GM10248 (cell line): ENCODE data around the gene DGKA.
"Not testable (repeated sequence)": the region's sequence is repeated elsewhere in the genome, so short reads cannot be mapped to it uniquely, and the experiment has no call there.

Experiments used
- CTCF ChIA-PET: fragments of 300-600 bp; sonication (Branson Sonifier 250); formaldehyde crosslinking; extraction: SDS; loops from one replicate; lab custom pipeline; 2021; ENCODE audit warnings: antibody characterized with exemption; lab: Yijun Ruan, JAX
- POLR2A ChIA-PET: fragments of 350-650 bp; sonication (Branson Sonifier 250); formaldehyde crosslinking; extraction: SDS; loops from one replicate; lab custom pipeline; 2020; ENCODE audit warnings: antibody characterized with exemption; lab: Yijun Ruan, JAX
- DNase-seq: peaks from one replicate; pipeline ENCODE4 v3.0.0; 2012; ENCODE audit errors: extremely low spot score
- TF ChIP-seq, protein P1 (sequence below): IDR thresholded peaks from 2 replicates; pipeline ENCODE4 v1.5.1; 2012; ENCODE audit warnings: mild to moderate bottlenecking, low read depth; ENCODE audit errors: extremely low read depth, missing control alignments, control extremely low read depth

The DGKA gene

GRCh38 chr12:55985341-55985740 is 54.4 kb downstream of the DGKA start:
- TF ChIP-seq, protein P1, sequence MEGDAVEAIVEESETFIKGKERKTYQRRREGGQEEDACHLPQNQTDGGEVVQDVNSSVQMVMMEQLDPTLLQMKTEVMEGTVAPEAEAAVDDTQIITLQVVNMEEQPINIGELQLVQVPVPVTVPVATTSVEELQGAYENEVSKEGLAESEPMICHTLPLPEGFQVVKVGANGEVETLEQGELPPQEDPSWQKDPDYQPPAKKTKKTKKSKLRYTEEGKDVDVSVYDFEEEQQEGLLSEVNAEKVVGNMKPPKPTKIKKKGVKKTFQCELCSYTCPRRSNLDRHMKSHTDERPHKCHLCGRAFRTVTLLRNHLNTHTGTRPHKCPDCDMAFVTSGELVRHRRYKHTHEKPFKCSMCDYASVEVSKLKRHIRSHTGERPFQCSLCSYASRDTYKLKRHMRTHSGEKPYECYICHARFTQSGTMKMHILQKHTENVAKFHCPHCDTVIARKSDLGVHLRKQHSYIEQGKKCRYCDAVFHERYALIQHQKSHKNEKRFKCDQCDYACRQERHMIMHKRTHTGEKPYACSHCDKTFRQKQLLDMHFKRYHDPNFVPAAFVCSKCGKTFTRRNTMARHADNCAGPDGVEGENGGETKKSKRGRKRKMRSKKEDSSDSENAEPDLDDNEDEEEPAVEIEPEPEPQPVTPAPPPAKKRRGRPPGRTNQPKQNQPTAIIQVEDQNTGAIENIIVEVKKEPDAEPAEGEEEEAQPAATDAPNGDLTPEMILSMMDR, result no peak
- ChIA-PET CTCF (interaction anchor here (1.0 to 9.1 kb wide), 8 partner anchors 9 to 168 kb away, joined by 3 to 140 read pairs (median 4); partner anchors contain the start of genes ORMDL2, SARNP and SUOX), POLR2A (interaction anchor here (1.6 kb wide), 1 partner anchor 12 kb away, joined by 5 read pairs; the partner anchor contains the start of gene SUOX)
- no peak for DNase-seq

DNA sequence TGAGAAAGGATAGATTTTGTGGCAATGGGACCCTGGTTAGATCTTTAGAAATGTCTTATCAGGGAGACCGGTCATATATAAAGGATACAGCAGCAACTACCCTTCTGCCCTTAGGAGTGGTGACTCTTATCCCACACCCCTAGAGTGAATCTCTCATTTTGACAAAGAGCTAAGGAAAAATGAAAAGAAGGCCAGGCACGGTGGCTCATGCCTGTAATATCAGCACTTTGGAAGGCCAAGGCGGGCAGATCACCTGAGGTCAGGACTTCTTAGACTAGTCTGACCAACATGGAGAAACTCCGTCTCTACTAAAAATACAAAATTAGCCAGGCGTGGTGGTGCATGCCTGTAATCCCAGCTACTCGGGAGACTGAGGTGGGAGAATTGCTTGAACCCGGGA is 55.0 kb downstream of the DGKA start:
- POLR2A ChIA-PET, result interaction anchor here (1.0 to 1.6 kb wide), 2 partner anchors 11 to 12 kb away, joined by 5 to 6 read pairs; partner anchors contain the start of genes RAB5B and SUOX
- DNase-seq, result not testable (repeated sequence)
- CTCF ChIA-PET, result interaction anchor here (1.0 to 9.1 kb wide), 5 partner anchors 9 to 168 kb away, joined by 3 to 140 read pairs (median 4); partner anchors contain the start of genes ORMDL2, SARNP and SUOX

DNA sequence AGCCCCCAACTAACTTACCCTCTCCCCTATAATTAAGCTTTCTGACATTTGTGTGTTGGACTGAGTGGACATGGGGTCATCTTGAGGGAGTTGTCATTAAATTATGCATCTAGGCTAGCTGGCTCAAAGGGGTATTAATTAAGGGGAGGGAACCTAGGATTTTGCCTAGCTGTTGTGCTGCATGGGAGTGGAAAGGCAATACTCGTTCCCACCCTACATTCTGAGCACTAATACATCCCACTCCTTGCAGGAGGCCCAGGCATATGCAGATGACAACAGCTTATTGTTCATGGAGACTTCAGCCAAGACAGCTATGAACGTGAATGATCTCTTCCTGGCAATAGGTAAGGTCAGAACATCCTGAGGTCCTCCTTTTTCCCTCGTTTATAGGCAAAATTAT is 60.1 kb downstream of the DGKA start:
- no peak for DNase-seq
- TF ChIP-seq, protein P1, result no peak
- ChIA-PET POLR2A (interaction anchor here (1.7 kb wide), 1 partner anchor 17 kb away, joined by 4 read pairs; the partner anchor contains the start of gene RAB5B), CTCF (interaction anchor here (1.0 to 1.8 kb wide), 7 partner anchors 9 to 253 kb away, joined by 4 to 10 read pairs (median 5); partner anchors contain the start of genes IKZF4 and RAB5B)

GRCh38 chr12:55993230-55993853 is 62.4 kb downstream of the DGKA start:
- no peak for DNase-seq
- ChIA-PET POLR2A (interaction anchor here (0.8 kb wide), 1 partner anchor 92 kb away, joined by 6 read pairs; no protein-coding TSS in a partner anchor), CTCF (interaction anchor here (1.4 to 4.3 kb wide), 3 partner anchors 10 to 36 kb away, joined by 7 to 140 read pairs (median 9); partner anchors contain the start of gene RAB5B)
- TF ChIP-seq, protein P1, result no peak

DNA sequence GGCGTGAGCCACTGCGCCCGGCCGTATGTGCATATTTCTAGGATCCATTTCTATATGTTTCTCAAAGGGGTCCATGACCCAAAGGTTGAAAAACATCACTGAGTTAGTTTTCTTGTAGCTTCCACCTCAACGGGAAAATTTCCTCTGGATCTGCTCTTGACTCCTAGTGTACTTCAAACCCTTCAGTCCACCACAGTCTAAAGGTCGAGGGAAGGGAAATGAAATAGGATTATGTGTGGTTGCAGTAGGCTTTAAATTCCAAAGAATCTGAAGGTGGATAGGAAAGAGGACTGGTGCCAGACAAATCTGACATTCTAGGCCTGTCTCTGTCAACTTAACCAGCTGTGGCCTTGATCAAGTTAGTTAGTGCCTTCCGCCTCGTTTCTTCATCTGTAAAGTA is 64.4 kb downstream of the DGKA start:
- DNase-seq, result no peak
- TF ChIP-seq, protein P1, result no peak
- ChIA-PET CTCF (interaction anchor here (0.7 to 6.8 kb wide), 41 partner anchors 12 to 271 kb away, joined by 3 to 140 read pairs (median 6); partner anchors contain the start of genes CD63, COQ10A, DNAJC14 and GDF11), POLR2A (interaction anchor here (2.3 kb wide), 1 partner anchor 21 kb away, joined by 11 read pairs; the partner anchor contains the start of gene RAB5B)

DNA sequence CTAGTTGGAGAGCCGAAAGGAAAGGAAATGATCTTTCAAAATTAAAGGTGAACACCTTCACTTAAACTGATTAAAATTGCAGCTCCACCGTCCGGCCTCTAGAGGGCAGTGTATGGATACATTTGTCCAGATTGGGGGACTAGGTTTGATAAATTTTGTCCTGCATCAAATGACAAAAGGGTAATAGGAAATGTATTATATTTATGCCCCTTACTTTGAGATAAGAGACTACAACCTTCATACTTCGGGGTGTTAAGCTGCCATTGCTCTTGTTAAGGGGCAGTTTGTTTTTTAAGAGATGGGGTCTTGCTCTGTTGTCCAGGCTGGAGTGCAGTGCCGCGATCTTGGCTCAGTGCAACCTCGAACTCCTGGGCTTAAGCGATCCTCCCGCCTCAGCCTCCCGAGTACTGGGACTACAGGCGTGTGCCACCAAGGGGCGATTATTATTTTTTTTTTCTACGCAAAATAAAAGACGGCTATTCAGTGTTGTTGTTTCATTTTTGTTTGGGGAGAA is 65.3 kb downstream of the DGKA start:
- ChIA-PET POLR2A (interaction anchor here (0.6 to 2.3 kb wide), 5 partner anchors 10 to 225 kb away, joined by 3 to 11 read pairs (median 4); partner anchors contain the start of genes RAB5B and RNF41), CTCF (interaction anchor here (0.7 to 6.8 kb wide), 47 partner anchors 13 to 271 kb away, joined by 3 to 140 read pairs (median 5); partner anchors contain the start of genes CD63, COQ10A, DNAJC14 and ESYT1)
- TF ChIP-seq, protein P1, result peak; percentile 74
- peak; percentile 67 for DNase-seq
